Ascending aorta (tissue), 2 donors: ENCODE data around the gene ATAD1. TPM values are rescaled to one million over a fixed set of nuclear protein-coding genes. Genes with fewer than 3 reads are reported as not detected.
A peak's percentile ranks its signal among the peaks of the same experiment; 100 is the strongest.
"Not testable (repeated sequence)": the region's sequence is repeated elsewhere in the genome, so short reads cannot be mapped to it uniquely, and the experiment has no call there.

Experiments
- DNase-seq, 2 donors: peaks; one replicate each; pipeline ENCODE4 v3.0.0-alpha.2; 2019; ENCODE audit warnings: low spot score in 2 of 2
- H3K27ac ChIP-seq, 2 donors: fragments of 200-600 bp; sonication (generic); one replicate each; pipeline ENCODE4 v1.5.1; 2016 to 2017; ENCODE audit warnings: mild to moderate bottlenecking in 1 of 2
- H3K27me3 ChIP-seq: fragments of 200-600 bp; sonication (generic); one replicate; pipeline ENCODE4 v1.5.1; 2017
- H3K36me3 ChIP-seq, 2 donors: fragments of 200-600 bp; sonication (generic); one replicate each; pipeline ENCODE4 v1.5.1; 2016
- H3K4me1 ChIP-seq, 2 donors: fragments of 200-600 bp; sonication (generic); one replicate each; pipeline ENCODE4 v1.5.1; 2016 to 2017; ENCODE audit warnings: mild to moderate bottlenecking in 1 of 2
- H3K4me3 ChIP-seq, 2 donors: fragments of 200-600 bp; sonication (generic); one replicate each; pipeline ENCODE4 v1.5.1; 2016 to 2017; ENCODE audit warnings: mild to moderate bottlenecking in 1 of 2
- H3K9me3 ChIP-seq, 2 donors: fragments of 200-600 bp; sonication (generic); one replicate each; pipeline ENCODE4 v1.5.1; 2016
- intact Hi-C: fragments of 100-400 bp; cut with DNase I; formaldehyde crosslinking; loops from one replicate; pipeline ENCODE4 v1.15.1; 2023
- total RNA-seq: library from RNA; depleted of rRNA; stranded (reverse); fragments of >200 nt; gene quantifications from one replicate; pipeline ENCODE4 v1.1.0, GENCODE V29; 2016
- TF ChIP-seq, protein P1 (sequence below), 3 experiments: fragments of 200-600 bp in 2 of 3; fragments of 450-650 bp in 1 of 3; sonication (generic) in 2 of 3; IDR thresholded peaks; one replicate each; pipeline ENCODE4 v1.5.1; 2016 to 2019; ENCODE audit warnings: antibody characterized with exemption in 3 of 3, mild to moderate bottlenecking in 1 of 3, moderate library complexity in 1 of 3

The ATAD1 gene
- total RNA-seq, 1 donor from 2014 or later, result 22.1 TPM

DNA sequence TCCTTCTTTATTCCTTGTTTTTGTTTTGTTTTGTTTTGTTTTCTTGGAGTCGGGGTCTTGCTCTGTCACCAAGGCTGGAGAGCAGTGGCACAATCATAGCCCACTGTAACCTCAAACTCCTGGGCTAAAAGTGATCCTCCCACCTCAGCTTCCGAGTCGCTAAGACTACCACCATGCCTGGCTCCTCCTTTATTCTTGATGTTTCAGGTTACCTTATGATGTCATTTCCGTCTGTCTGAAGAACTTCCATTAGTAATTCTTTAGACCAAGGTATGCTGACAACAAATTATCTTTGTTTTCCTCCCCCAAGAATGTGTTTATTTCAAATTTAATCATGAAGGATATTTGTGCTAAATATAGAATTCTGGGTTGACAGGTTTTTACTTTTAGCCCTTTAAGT lies 18.1 kb upstream of the ATAD1 start:
- intact Hi-C loops, result no loop called here
- H3K4me3 ChIP-seq, result no peak overlapping the region
- no peaks in the 10 kb centered on the region for H3K4me1 ChIP-seq
- TF ChIP-seq, protein P1, sequence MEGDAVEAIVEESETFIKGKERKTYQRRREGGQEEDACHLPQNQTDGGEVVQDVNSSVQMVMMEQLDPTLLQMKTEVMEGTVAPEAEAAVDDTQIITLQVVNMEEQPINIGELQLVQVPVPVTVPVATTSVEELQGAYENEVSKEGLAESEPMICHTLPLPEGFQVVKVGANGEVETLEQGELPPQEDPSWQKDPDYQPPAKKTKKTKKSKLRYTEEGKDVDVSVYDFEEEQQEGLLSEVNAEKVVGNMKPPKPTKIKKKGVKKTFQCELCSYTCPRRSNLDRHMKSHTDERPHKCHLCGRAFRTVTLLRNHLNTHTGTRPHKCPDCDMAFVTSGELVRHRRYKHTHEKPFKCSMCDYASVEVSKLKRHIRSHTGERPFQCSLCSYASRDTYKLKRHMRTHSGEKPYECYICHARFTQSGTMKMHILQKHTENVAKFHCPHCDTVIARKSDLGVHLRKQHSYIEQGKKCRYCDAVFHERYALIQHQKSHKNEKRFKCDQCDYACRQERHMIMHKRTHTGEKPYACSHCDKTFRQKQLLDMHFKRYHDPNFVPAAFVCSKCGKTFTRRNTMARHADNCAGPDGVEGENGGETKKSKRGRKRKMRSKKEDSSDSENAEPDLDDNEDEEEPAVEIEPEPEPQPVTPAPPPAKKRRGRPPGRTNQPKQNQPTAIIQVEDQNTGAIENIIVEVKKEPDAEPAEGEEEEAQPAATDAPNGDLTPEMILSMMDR (IDR thresholded peaks at IDR 0.05), result no peak
- DNase-seq, result no peak
- no peaks in the 10 kb centered on the region for H3K27me3 ChIP-seq
- H3K27ac ChIP-seq, result no peak overlapping the region
- no peaks in the 10 kb centered on the region for H3K9me3 ChIP-seq
- no peaks in the 10 kb centered on the region for H3K36me3 ChIP-seq

DNA sequence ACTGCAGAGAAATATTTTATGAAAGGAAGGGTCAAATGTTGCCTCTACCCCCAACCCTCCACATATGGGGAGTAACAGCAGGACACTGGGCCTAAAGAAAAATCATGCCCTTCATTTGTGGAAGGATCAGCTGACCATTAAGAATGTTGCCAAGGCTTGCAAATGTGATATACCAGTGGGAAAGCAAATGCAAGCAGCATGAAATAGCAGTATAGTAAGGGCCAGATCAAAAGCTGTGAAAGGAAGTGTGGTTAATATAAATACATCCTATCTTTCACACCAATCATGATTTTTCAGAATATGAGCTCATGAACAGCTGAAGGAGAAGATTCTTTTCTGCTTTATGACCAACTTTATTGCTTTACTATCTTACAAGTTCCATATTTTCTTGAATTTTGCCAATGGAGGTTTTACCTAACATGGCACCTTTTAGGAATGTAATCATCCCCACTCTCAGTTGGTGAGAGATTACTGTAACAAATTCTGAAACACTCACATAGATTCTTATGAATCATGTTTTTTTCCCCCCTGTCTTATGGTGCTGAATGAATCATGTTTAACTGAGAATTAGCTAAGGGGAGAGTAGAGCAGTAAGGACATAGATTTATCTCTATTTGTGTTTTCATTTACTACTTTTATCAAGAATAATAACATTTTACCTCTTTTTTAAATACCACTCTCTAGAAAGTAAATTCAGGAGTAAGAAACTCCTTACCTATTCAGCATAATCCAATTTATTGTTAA lies 12.1 kb upstream of the ATAD1 start:
- no peak for DNase-seq

DNA sequence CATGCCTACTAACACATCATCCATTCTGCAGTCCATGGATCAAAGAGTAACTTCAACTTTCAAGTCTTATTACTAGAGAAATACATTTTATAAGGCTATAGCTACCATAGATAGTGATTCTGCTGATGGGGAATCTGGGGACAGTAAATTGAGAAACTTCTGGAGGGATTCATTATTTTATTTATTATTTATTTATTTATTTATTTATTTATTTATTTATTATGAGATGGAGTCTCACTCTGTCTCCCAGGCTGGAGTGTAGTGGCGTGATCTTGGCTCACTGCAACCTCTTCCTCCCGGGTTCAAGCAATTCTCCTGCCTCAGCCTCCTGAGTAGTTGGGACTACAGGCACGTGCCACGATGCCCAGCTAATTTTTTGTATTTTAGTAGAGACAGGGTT lies 11.0 kb upstream of the ATAD1 start:
- H3K27ac ChIP-seq, H3K36me3 ChIP-seq, H3K4me1 ChIP-seq, H3K27me3 ChIP-seq, H3K4me3 ChIP-seq, DNase-seq, intact Hi-C loops, H3K9me3 ChIP-seq: not testable (repeated sequence)

More for the DNA sequence above, 12.1 kb upstream of the ATAD1 start:
- Histone ChIP-seq H3K27me3 (no peaks in the 10 kb centered on the region), H3K27ac (no peak overlapping the region), H3K4me3 (no peak overlapping the region), H3K9me3 (no peaks in the 10 kb centered on the region), H3K36me3 (no peaks in the 10 kb centered on the region), H3K4me1 (no peaks in the 10 kb centered on the region)
- intact Hi-C loops, result no loop called here
- TF ChIP-seq, protein P1 (IDR thresholded peaks at IDR 0.05), result no peak

DNA sequence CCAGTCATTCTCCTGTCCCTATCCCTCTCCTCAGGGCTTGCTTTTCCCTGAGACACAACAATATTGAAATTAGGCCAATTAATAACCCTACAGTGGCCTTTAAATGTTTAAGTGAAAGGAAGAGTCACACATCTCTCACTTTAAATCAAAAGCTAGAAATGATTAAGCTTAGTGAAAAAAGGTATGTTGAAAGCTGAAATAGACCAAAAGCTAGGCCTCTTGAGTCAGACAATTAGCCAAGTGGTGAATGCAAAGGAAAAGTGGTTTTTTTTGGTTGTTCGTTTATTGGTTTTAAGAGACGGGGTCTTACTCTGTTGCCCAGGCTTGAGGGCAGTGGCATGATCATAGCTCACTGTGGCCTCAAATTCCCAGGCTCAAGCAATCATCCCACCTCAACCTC lies 9.7 kb upstream of the ATAD1 start:
- no peaks in the 10 kb centered on the region for H3K36me3 ChIP-seq
- no peaks in the 10 kb centered on the region for H3K9me3 ChIP-seq
- intact Hi-C loops, result no loop called here
- TF ChIP-seq, protein P1 (IDR thresholded peaks at IDR 0.05), result no peak
- H3K27ac ChIP-seq, result no peak overlapping the region
- no peaks in the 10 kb centered on the region for H3K27me3 ChIP-seq
- H3K4me3 ChIP-seq, result no peak overlapping the region
- H3K4me1 ChIP-seq, result no peaks in the 10 kb centered on the region
- DNase-seq, result no peak

DNA sequence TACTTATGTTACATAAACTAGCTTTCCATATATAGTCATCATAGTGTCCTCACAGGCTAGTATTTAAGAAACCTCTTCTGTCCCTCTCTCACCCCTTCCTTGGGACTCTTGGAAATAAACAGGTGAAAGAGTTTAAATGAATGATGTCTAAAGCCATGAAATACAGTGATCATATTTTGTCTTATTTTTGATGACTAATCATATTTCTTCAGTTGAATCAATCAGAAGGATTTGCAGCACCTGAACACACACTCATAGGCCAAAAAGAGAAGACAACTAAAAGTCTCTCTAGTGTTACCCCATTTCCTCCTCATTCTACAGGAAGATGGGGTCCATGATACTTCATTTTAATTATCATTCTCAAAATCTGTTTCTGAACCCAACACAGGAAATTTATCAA lies 8.6 kb upstream of the ATAD1 start:
- Histone ChIP-seq H3K4me3 (no peak overlapping the region), H3K4me1 (no peaks in the 10 kb centered on the region), H3K27me3 (no peaks in the 10 kb centered on the region), H3K9me3 (no peaks in the 10 kb centered on the region), H3K27ac (no peak overlapping the region), H3K36me3 (no peaks in the 10 kb centered on the region)
- no peak for DNase-seq
- TF ChIP-seq, protein P1 (IDR thresholded peaks at IDR 0.05), result no peak
- intact Hi-C loops, result no loop called here

DNA sequence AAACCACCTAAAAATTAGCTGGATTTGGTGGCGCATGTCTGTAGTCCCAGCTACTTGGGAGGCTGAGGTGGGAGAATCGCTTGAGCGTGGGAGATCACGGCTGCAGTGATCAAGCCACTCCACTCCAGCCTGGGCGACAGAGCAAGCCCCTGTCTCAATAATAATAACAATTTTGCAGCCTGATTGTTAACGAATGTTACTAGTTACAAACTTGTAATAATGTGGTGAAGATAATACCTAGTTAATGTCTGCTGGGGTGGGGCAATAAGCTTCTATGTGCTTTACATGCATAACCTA lies 1.2 kb upstream of the ATAD1 start:
- DNase-seq, result no peak
- Histone ChIP-seq H3K4me1 (peaks cover 0 to 14% of the 10 kb centered on the region in 2 donors), H3K36me3 (no peaks in the 10 kb centered on the region), H3K4me3 (peak overlapping the region in 1 of 2 donors; percentile 70), H3K9me3 (no peaks in the 10 kb centered on the region), H3K27ac (no peak overlapping the region), H3K27me3 (no peaks in the 10 kb centered on the region)
- intact Hi-C loops, result no loop called here
- TF ChIP-seq, protein P1 (IDR thresholded peaks at IDR 0.05), result no peak
